Stimulated activated CD4-positive, alpha-beta T cell treated with anti-CD3 and anti-CD28 coated beads, Interleukin-12 subunit alpha, Interleukin-12 subunit beta, amount 100 ng/mL, for 24 hours (primary cell): ENCODE measurements around the gene SMCO2.

Experiments
- DNase-seq, 2 experiments: peaks; one replicate each; pipeline ENCODE4 v3.0.0-alpha.2; 2020; ENCODE audit warnings: low read depth in 2 of 2

SMCO2 gene

DNA sequence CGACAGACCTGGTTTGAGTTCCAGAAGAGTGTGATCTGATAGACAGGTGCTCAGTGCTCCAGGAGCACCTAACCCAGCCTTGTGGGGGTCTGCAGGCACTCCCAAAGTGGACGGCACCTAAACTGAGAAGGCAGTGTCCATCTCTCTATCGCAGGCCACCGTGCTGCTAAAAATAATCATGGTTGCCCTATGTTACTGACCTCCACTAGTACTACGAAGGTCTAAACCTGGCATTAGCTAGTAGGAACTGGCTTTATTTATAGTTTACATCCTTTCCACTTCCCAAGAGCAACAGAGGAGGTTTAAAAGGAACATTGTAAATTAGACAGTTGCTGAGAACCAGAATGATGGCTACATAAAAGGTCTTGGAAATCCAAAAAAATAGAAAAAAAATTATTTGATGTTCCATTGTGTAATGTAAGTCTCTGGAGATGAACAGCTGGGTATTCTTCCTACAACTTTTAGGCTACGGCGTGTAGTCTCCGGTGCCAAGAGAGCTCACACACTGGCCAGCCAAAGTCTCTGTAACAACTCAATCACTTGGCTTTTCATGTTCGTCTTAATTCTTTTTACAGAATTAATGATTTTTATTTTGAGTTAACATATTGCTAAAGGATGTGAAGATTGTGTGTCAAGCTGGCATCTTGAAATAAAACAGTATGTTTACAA is 104.8 kb downstream of the SMCO2 start:
- no peak for DNase-seq
